ENCODE measurements around the gene MAP4. TPM values are rescaled to one million over a fixed set of nuclear protein-coding genes. Genes with fewer than 3 reads are reported as not detected.

The MAP4 gene
- polyA plus RNA-seq, 10 donors, result 257 to 433 (median 328) TPM

DNA sequence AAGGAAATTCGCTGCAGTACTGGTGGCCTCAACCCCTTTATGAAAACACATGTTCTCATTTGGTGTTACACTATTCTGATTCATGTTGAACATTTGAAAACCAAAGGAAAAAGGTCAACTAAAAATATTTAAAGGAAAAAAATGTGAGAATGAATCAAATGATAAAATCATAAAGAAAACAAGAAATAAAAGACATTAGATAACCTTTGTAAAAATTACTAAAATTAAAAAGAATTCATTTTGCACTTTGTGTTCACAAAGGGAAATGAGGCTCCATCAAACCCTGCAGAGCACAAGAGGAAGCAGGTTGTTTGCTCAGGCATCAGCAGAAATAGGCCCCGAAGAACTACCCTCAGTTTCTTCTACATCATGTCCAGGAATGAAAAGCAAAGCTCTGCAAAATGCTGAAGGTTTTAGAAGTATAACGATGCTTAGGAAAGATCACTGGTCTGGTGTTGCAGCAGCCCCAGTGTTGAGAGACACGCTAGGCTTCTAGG, 41.2 kb downstream of the MAP4 start:
- no peak for DNase-seq

DNA sequence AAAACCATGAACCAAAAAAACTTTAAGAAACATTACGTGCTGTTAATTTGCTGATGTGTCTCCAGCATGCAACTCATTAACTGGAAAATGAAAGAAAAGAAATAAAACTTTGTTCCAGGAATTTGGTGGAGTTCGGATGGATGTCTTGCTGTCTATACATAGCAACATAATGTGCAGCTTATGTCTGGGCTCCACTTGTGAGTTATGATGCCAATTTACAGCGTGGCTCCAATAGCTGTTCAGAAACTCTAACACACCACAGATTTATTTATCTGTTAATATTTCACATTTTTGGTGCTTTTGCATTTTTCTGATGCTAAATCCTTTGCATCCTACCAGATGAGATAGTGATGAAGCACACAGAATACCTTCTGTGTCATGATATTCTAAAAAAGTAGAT, 45.1 kb downstream of the MAP4 start:
- DNase-seq, result no peak

DNA sequence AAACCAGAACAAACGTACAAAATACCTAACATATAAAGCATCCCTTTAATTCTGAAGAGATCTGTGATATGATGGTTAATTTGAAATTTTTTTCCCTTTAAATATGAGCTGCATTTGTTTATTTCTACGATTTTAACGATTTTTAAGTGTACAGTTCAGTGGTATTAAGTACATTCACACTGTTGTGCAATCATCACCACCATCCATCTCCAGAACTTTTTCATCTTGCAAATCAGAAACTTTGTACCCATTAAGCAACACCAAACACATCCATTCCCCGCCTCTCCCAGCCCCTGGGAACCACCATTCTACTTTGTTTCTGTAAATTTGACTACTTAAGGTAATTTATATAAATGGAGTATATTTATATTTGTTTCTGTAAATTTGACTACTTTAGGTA, 51.5 kb downstream of the MAP4 start:
- no peak for DNase-seq

DNA sequence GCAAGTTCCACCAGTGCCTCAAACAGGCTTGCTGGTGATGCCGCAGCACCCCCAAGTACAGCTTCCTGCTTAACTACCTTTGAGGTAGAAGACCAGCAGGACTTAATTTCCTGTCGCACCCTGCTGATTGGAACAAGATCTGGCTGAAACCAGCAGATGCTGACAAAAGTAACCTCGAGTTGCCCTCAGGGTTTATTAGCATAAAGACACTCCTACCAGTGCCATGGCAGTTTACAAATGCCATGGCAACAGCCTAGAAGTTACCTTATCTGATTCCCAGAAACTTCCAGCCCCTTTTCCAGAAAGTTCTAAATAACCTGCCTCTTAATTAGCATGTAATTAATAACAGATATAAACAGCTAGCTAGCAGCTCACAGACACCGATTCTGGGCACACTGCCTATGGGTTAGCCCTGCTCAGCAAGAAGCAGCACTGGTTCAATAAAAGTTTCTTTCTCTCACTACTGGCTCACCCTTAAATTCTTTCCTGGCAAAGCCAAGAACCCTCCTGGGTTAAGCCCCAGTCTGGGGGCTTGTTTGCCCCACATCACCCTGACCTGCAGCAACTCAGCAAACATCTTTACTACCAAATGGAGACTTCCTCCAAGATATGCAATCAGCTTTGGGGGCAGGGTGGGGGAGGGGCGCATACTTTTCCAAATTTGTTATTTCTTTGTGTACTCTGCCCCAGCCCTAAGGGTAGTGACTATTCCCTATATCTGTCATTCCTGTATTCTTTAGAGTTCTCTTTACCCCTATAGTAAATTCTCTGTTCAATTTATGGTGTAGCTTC, 54.2 kb downstream of the MAP4 start:
- DNase-seq, result no peak

DNA sequence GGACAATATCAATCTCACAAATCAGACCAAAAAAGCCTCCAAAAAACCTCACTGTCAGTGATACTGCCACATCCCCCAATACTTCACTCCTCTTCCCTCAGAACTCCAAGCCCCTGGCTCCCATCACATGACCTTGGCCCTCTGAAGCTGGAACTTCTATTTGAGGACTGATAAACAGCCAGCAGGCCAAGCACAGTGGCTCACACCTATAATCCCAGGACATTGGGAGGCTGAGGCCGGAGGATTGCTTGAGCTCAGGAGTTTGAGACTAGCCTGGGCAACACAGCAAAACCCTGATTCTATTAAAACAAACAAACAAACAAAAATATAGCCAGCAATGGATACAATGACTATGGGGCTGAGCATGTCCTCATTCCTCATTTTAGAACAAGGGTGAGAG, 55.2 kb downstream of the MAP4 start:
- no peak for DNase-seq

DNA sequence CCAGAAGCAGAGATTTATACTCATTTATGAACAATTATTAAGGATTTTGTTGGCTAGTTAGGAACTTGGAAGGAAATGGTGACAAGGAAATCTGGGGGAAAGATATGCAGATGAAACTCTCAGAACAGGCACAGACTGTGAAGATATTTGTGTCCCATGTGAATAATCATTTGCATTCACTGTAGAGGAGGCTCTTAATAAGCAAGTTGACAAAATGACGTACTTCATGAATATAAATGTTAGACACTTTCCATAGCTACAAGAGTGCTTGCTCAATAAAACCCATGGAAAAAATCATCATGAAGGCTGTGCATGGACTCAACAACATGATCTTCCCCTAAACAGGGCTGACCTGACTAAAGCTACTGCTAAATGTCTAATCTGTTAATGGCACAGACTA, 59.7 kb downstream of the MAP4 start:
- DNase-seq, result no peak

DNA sequence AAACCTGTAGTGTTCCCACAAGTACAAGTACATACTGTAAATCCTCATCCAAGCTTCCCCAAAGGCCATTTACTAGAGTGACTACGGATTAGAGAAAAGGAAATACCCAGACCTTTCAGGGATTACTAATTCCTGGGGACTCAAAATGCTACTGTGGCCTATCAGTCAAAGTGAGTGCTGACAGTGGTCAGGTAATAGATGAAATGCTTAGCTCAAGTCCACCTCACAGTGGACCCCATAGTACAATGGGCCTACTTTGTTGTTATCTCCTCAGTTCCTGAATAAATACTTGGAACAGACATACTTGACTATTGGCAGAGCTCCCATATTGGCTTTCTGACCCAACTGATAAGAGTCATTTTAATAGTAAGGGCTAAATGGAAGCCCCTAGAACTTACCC, 61.6 kb downstream of the MAP4 start:
- no peak for DNase-seq

DNA sequence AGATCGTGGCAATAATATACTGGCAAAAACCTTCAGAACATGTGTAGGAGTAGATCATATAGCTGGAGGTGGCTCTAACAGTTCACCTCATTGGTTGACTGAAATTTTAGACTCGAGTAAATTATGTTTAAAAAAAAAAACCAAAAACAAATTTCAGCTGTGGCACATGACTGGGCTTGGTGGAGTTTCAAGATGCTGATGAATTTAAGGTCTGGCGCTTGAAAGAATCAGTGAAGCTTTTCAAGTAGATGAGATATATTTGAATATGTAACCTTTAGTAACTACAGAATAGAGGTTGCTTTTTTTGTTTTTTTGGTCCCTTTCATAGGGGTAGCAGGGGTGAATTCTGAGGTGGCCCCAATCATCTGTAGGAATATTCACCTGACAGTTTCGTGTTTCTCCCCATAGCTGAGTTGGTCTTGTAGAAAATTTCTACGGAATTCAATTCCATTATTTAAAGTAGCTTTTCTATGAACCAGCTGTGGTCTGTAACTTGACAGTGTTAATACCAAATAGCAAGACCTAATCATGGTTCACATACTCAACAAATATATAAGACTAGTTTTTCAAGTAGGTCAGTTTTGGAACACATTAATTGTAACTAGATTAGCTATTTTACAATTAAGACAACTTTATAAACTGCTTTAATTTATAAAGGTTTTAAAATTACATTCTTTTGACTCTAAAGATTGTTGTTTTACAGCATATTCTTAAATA, 65.6 kb downstream of the MAP4 start:
- no peak for DNase-seq

DNA sequence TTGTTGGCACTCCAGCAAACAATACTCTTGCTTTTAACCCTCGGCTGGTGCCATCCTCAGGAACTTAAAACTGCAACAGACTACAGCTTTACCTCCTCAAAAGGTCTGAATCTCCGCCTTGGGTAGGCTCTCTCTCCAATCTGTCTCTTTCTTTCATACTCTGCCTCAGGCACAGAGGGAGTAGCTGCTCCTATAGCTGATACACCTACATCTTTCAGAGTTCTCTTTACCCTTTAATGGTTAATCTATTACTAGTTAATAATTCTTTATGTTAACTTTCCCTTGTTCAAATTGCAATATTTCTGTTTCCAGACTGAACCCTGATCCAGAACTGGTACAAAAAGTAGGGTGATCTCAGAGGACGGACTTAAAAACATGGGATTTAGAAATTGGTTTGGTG, 66.2 kb downstream of the MAP4 start:
- no peak for DNase-seq

DNA sequence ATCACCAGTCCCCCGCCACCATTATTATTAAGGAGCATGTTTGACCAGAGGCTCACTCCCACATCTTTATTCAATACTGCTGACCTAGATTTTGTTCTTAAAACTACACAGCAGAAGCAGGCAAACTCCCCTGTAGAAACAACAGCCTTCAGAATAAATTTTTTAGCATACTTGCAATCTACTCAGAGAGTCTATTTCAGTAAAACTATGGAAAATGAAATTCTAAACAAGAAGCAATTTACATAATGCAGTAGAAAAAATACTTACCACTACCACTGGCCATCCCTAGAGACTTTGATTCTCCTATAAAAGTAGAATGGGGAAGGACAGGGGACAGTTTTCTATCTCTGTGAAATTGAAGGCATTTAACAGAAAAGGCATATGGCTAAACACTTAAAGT, 76.0 kb downstream of the MAP4 start:
- DNase-seq, result no peak

DNA sequence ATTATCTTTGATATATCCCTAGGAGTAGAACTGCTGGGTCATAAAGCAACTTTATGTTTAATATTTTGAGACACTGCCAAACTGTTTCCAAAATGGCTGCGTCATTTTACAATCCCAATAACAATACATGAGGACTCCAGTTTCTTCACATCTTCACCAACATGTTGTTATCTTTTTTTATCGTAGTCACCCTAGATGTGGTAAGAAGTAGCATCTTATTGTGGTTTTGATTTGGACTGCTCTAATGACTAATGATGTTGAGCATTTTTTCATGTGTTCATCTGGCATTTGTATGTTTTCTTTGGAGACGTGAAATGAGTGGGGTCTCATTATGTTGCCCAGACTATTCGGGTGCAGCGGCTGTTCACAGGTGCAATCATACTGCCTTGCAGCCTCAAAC, 83.8 kb downstream of the MAP4 start:
- no peak for DNase-seq

DNA sequence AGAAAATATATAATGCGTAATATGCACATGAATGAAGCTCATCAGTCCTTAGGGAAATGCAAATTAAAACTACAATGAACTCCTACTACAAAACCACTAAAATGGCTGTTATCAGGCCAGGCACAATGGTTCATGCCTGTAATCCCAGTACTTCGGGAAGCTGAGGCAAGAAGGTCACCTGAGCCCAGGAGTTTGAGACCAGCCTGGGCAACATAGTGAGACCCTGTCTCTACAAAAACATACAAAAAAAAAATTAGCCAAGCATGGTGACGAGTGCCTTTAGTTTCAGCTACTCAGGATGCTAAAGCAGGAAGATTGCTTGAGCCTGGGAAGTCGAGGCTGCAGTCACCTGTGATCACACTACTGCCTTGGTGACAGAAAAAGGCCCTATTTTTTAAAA, 85.2 kb downstream of the MAP4 start:
- no peak for DNase-seq

DNA sequence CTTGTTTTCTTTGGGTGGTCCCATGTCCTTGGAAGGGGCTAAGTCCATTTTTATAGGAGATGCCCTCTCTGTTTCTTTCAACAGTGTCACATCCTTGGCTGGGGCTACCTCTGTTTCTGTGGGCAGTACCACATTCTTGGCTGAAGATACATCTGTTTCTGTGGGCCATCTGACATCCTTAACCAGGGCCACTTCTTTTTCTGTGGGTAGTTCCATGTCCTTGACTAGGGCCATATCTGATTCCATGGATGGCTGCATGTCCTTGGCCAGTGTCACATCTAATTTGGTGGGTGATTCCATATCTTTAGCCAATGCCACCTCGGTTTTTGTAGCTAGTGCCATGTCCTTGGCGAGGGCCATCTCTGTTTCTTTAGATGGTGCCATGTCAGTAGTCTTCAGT, 99.5 kb downstream of the MAP4 start:
- DNase-seq, result no peak

DNA sequence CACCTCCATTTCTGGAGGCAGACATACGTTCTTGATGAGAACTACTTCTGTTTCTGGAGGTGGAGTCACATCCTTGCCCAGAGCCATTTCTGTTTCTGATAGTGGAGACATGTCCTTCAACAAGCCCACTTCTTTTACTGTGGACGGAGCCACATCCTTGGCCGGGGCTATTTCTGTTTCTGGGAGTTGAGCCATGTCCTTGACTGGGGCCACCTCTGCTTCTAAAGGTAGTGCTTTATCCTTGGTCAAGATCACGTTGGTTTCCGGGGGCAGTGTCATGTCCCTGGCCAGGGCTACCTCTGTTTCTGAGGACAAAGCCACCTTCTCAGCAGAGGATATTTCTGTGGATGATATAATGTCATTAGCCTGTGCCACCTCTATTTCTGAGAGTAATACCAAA, 100.0 kb downstream of the MAP4 start:
- DNase-seq, result no peak

DNA sequence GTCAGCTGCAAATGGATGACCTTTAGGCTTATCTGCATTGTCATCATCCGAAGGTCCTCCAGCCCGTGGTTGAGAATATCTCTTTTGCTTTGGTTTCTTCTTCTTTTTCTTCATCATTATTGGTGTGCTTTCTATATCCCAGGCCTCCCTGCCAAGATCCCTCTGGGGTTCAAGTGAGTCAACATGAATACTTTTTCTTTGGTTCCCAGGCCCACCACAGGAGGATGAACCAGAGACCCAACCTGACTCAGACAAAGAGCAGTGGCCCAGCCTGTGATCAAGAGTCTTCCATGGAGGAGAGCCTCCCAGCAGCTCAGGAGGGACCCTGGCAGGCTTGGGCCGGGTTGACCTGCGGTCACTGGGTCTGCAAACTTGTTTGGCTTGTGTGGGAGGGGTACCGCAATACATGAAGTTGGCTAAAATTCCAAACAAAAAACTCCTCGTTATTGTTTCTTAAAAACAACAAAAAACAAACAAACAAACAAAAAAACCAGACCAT, 104.2 kb downstream of the MAP4 start:
- no peak for DNase-seq

DNA sequence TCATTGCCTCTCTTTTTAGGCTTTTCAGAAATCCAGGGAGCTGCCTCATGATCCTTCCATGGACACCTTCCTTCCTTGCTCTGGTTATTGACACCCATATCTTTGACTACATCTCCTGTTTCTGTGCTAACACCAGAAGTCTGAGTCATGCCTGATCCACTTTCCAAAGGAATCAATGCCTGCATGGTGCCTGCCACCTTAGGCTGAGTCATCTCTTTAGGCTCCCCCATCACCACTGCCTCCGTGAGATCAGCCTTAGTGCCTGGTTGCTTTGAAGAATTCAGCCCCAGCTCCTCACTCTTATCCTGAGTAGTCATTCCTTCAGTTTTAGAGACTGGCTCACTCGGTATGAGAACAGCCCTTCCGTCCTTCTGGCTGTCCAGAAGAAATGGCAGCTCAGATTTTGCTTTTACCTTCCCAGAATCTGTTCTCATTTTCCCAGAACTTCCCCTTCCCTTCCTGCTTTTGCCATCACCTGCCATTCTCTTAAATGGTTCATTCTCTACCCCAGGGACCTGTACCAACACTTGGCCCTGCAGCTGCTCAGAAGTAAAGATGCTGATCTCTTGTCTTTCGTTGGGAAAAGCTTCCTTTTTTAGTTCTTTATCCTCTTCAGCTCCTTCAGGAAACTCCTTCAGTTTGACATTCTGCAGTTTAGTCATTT, 105.3 kb downstream of the MAP4 start:
- DNase-seq, result peak in 1 of 3 donors; percentile 70

DNA sequence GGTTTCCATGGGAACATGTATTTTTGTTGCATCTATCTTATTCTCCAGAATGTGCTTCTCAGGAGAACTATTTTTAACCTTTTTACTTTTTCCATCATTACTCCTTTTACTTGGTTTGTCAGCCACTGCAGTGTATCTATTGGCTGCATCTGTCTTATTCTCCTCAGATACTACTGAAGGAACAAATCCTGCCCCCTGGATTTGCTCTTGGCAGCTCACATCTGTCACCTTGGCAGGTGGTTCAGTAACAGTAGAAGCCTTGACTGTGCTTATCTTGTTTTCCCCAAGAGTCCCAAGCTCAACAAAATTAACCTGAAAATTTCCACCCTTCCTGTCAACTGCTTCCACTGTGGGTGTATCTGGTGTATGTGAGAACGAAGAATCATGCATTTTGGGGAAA, 106.0 kb downstream of the MAP4 start:
- no peak for DNase-seq

DNA sequence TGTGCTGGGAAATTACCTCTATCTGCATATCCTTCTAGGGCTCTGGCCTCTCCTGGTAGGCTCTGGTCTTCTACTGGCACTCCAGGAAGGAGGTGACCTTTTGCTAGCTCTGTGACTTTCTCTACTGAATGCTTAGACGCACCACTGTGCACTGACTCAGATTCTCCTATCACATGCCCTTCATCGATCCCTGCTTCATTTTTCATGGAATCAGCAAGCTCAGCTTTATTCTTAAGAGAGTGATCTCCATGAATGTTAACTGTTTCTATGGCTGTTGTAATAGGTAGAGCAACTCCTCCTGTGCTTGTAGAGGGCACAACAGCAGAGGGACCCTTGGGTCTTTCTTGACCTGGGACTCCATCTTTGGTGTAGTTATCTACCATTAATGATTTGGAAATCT, 106.6 kb downstream of the MAP4 start:
- no peak for DNase-seq

DNA sequence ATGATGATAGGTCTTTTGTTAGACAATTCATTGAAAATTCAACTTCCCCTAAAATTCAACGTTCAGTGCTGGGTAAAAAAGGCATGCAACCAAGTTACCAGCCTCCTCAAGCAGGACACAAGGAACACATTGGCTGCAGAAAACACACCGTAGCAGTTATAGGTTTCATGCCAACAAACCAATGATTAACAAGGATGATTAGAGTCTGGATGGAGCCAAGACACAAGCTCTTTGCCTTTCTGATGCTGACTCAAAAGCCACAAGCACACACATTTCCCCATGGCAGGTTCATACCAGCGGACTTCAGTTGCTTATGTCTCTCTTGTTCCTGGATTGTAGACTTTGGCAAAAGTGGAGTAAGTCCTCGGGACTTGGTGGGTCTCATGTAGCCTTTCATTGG, 107.5 kb downstream of the MAP4 start:
- DNase-seq, result no peak

DNA sequence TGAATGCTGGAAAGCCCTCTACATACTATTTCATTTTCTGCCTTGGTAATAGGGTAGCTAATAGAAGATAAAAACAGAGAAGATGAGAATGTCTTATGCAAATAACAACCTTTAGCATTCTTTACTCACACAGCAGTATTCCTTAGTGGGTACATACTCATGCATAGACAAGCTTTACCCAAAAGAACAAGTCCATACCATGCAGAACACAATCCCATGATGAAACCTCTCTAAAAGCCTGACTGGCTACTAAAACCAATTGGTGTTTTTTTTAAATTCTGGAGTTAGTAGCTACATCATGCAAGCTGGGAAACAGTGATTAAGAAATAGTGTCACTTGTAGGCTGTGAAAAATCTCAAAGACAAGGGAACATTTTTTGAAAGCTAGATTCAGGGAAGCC, 108.4 kb downstream of the MAP4 start:
- no peak for DNase-seq

DNA sequence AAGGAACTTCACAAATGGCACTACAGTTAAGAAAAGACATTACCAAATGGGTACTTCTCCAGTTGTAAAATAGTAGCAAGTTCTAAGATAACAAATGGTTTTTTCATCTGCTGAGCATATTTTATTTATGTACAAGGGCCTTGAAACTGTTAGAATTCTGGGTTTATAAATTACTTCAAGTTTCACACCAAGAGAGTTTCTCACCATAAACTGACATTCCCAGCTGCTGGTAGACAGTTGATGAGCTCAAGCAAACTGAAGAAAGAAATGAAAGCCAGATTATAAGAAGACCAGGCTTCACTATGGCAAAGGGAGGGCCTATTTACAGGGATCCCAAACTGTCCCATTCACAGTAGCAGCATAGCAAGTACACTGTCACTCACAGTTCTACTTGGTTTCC, 113.5 kb downstream of the MAP4 start:
- no peak for DNase-seq

DNA sequence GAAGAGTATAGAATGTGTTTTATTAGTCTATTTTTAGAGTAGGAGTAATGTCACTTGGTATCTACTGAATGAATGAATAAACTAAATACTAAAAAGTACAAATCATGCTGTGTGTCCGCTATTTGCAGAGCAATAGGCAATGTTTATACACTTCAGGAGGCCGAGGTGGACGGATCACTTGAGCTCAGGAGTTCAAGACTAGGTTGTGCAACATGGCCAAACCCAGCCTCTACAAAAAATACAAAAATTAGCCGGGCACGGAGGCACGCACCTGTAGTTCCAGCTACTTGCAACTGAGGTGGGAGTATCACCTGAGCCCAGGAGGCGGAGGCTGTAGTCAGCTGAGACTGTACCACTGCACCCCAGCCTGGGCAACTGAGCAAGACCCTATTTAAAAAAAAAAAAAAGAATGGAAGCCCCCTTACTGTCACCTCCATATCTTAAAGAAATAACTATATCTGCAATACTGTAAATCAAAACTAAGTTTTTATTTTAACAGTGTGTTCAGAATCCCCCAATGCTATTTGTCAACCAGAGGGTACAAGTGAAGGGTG, 114.9 kb downstream of the MAP4 start:
- no peak for DNase-seq
